SKM-1 treated with dmso at 0.1 percent for 144 hours (cell line): ENCODE results near the gene ACIN1.
"Not testable (repeated sequence)": the region's sequence is repeated elsewhere in the genome, so short reads cannot be mapped to it uniquely, and the experiment has no call there.

Experiments used
- DNase-seq: peaks from one replicate; lab custom pipeline; 2025; ENCODE audit not compliant: unreplicated experiment; lab: John Stamatoyannopoulos, UW

ACIN1 gene

DNA sequence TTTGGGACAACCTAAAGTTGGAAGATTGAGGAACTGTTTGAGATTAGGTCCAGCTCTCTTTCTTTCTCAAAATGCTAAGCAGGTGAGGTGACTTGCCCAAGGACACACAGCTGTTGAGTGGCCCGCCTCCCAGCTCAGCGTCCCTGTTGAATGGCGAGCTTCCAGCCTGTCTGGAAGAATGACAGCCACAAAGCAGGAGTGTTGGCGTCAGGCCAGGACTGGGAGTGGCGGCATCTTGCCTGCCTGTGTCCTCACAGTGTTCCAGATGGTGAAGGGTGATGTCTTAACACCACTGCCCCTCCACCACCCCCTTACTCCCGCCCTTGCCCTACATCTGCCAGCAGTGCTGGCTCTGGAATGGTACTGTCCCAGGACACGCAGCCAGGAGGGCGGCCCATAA, 28.5 kb upstream of the ACIN1 start:
- no peak for DNase-seq

DNA sequence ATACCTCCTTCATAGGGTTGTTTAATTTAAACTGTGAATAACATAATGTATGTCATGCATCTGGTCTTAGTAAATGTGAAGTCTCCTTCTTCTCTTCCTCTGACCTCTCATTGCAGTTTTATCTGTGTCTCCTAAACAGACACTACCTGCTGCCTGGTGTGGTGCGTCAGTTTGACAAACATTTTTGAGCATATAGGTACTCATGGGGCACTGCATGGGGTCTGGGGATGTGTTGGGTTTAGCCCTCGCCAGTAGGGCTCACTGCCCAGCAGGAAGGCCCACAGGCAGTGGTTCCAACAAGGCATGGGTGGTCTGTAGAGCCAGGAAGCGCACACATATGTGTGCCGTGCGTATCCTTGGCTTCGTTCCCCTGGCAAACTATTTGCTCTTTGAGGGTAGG, 27.1 kb upstream of the ACIN1 start:
- DNase-seq: no peak

DNA sequence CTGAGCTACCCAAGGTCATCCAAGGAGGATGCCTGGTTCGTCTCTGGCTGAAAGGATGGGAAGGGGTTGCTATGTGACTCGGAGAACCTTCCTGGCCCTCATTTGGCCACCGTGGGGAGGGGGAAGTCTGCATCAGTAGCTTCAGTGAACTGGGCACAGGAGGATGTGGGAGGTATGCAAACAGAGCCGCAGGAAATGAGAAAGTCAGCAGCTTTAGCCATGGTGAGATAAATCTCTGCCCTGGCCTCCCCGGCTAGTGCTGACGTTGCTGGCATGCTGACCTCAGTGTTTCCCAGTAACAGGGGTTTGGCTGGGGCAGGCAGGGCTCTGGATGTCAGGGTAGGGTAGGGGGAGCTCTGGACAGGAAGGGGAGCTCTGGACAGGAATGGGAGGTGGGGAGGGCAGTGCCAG, 26.4 kb upstream of the ACIN1 start:
- no peak for DNase-seq

DNA sequence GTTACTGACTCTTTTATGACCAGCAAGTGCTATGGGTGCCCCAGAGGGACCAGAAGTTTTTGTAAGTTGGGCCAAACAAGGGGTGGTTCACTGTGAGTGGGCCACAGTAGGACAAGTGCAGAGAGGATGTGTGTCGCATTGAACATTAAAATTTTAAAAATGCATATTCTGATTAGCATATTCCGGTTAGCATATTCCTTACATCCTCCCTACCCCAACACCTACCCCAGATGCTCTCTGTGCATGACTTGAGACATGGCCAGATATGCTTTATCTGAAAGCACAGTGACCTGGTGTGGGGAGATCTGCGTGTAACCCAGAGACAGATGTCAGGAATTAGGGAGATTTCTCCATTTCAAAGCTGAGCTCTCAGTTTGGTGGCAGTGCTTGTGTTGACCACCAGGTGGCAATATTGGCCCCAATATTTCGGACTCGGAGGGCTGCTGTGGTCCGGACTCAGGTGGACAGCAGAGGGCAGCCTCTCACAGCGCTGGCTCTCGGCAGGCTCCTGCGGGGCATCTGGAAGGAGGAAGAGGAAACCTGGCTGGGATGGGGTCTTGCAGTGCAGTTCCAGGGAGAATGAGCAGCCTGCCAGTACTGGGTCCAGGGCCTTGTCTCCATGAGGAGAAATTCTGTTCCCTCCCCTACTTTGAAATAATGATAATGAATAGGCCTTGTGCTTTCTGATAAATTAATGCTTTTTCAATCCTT, 25.8 kb upstream of the ACIN1 start:
- DNase-seq: peak; percentile 47

DNA sequence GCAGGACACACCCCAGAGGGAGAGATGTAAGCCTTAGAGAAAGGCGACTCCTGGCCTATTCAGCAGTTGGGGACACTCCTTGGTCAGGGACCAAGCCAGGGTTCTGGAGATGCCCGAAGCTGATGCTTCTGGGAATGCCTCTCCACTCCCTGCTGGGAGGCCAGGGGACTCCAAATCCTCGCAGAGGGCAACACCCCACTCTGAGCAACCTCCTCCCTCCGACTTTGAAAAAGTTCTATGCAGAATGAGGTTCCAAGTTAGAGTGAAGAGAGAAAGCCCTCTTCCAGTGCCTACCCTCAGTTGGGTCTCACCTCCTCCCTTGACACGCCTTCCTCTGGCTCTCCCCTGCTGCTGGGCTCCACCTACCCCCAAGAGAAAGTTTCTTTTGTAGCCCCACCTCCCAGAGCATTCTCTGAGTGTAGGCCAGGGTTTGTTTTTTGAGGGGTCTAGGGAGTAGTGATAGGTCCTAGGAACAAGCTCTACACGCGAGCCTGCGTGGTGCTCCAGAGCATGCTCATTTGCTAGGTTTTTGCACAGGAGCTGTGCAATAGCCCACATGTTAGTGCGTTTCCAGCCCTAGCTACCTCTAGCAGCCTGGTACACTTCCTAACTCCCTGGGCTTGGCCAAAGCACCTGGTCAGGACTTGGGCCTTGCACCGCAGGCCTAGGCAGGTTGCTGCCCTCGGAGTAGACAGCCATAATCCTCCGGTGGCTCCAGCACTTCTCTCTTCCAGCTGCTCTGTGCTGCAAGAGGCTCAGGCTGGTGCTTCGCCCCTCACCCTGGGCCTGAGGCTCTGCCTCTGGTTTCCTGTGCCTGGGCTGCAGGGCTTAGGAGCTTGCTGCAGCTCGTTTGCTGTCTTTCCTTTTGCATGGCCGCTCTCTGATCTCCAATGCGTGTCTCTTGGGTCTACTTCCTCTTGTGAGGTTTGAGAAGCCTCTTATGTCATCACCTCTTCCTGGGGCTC, 24.7 kb upstream of the ACIN1 start:
- peak; percentile 86 for DNase-seq

DNA sequence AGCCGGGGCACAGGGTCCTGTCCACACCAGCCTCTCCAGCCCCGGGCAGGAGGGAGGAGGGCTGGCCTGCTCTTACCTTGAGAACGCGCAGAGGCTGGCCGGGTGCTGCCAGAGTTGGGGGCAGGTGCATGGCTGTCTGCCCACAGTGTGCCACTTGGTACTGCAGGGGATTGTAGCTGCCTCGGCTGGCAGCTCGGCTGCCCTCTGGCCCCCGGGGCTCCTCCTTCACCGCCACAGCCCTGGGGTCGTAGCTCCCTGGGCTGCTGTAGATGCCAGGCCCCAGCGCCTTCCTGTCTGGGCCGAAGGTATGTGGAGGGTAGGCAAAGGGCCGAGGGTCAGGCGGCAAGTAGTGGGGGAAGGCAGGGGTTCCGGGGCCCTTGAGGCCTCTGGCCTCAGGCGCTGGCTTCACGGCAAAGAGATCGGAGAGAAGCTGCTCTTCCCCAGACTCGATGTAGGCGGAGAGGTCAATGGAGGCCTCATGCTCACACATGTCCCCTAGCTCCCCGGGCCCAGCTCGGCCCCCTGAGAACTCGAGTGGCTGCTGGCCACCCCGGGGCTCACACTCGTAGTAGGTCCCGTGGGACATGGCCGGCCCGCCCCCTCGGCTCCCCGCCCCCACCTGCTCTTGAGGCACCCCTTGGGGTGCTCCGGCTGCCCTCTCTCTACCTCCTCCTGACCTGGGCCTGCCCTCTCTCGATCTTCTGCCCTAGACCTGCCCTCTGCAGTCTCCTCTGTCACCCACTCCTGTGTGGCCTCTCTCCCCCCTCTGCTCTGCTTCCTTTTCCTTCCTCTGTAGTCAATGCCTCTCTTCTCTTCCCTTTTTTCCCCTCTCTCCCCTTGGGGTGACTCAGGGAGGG, 23.8 kb upstream of the ACIN1 start, which contains the start of gene CEBPE:
CEBPE (minus strand) TSS at position 750 of the 857 bp plus-strand sequence; CDS start at position 586, 164 bp downstream.
- DNase-seq: peak; percentile 82

DNA sequence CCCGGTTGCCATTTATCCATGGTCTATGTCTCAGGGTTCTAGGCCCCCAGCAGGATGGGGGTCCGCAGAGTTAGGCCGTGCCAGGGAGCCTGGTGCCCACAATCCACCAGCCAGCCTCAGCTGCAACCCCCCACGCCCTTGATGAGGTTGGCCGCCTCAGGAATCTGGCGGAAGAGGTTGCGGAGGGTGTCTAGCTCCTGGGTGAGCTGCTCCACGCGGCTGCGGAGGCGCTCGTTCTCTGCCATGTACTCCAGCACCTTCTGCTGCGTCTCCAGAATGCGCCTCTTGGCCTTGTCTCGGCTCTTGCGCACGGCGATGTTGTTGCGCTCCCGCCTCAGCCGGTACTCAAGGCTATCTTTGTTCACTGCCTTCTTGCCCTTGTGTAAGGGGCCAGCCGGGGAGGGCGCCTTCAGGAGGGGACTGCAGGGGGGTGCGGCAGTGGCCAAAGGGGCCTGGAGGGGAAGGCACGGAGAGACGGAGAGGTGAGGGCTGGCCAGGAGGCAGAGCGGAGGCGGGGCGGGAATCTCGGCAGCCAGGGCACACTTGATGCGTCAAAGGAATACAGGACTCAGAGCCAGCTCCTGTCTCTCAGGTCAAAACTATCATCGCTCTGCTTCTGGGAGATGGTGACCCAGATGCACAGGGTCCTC, 22.6 kb upstream of the ACIN1 start:
- DNase-seq: no peak

DNA sequence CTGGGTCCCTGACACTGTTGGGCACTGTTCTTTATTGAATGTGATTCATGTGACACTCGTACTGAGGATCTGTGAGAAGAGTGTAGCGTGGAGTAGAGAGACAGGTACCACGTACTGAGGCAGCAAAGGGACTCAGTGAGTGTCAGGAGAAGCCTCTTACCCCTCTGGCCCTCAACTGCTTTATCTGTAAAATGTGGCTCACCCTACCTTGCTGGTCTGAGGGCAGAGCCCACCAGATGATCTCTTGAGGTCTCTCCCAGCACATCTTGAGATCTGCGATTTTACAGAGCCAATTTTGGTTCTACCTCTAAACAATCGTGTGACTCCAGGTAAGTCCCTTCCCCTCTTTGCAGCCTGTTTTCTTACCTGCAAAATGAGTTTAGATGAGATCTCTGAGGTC, 21.0 kb upstream of the ACIN1 start:
- no peak for DNase-seq

DNA sequence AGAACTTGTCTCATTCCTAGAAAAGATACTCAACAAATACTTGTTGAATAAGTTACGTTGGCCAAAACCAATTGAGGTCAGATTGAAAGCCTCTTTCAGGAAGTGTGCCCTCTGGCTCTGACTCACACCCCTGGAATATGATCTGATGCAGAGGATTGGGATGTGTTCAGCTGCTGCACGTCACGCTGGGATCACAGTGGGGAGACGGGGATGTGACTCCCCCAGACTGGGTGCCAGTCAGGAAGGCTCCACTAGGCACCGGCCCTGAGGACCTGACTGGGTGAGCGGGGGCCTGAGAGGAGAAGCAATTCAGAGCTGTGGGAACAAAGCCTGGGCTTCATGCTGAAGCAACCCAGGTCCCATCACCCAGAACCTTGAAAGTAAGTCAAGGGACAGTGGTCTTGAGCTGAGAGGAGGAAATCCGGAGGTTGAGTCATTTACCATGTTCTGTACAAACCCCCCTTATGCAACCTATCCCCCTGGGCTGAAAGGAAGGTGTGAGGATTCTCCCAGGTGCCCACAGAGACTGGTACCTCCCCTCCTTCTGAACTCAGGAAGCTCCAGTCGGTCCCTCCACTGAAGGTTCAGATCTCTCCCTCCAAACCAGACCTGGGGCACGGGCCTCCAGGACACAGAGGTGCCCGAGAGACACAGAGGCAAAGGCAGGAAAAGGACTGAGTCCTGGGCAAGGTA, 20.2 kb upstream of the ACIN1 start:
- no peak for DNase-seq

DNA sequence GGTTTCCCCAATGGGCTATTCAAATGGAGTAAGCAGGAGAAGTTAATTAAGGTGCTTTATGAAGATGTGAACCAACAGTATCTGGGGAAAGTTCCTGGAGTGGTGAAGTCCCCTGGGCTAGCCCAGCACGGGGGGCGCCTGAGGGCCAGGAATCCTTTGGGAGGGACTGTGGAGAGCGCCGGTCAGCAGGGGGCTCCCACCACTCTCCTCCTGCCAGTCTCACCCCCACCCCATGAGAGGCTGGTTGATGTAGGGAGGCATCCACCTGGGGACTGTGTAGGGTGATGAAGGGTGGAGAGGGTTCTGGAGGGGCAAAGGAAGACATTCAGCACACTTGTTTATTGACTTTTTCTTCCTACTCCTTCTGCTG, 19.7 kb upstream of the ACIN1 start:
- DNase-seq: no peak

DNA sequence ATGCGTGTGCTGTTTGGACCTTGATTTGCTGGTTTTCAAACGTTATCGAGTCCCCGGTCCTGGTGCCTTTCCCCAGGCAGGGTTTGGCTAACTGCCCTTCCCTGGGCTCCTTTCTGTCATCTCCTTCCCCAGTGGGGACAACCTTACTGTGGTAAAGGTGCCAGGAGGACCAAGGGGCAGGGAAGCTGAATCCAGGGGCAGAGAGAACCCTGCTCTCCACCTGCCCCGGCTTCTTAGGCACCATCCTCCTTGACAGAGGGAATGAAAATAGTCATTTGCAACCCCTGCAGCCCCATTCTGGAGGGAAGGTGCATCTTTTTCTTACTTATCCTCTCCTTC, 19.2 kb upstream of the ACIN1 start:
- no peak for DNase-seq

DNA sequence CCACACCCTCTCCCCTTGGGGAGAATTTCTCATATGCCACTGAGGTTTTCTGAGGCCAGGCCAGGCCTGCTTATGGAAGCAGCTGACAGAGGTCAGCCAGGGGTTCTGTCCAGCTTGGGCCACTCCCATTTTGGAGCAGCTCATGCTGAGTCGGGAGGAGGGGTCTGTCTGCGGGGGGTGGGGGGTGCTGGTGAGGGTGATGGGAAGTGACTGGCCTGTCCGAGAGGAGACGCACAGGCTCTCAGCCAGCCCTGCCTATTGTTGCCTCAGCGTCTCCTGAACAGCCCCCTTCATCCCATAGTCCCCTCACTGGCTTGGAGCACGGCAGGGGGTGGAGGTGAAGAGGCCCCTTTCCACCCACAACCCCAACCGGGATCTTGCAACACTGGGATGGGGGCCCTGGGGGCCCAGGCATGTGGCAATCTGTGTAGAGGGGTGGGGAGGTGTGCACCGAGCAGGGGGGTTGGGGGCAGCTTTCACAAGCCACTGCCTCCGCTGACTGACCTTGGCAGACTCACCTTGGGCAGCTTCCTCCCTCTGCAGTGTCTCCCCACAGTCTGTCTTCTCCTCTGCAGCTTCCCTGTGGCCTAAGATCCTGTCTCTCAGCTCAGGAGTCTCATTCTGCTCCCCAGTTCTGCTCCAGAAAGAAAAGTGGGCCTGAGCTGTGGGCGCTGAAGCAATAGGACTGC, 18.6 kb upstream of the ACIN1 start:
- peak; percentile 81 for DNase-seq

DNA sequence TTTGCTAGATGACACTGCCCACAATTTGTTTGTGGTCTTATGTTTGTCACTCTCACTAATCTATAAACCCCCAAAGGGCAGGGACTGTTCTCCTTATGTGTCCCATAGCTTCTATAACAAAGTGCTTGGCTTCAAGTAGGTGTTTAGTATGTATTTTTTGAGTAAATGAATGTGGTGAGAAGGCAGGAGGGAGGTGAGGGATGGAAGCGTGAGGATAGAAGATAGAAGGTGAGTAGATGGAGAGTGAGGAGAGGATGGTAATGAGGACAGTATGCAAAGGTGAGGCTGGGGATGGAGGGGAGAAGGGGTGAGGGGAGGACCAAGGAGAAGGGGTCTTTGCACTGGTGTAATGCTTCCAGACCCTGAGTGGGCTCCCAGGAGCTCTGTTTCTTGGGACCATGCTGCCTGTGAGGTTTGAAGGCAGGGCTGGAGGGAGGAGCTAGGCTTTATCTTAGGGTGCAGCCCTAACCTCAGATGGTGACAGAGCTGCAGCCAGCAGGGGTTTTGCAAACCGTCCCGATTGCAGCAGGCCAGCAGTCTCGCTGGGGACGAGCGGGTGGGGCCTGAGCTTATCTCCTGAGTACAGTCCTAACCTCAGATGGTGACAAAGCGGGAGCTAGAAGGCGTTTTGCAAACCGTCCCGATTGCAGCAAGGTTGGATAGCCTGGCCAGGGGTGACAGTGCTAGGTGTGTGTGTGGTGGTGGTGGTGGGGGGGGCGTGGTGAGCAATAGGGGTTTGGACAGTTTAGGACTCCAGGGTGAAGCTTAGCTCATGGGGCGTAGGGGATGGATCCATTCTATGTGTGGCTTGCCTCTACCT, 17.6 kb upstream of the ACIN1 start:
- DNase-seq: peak; percentile 48

DNA sequence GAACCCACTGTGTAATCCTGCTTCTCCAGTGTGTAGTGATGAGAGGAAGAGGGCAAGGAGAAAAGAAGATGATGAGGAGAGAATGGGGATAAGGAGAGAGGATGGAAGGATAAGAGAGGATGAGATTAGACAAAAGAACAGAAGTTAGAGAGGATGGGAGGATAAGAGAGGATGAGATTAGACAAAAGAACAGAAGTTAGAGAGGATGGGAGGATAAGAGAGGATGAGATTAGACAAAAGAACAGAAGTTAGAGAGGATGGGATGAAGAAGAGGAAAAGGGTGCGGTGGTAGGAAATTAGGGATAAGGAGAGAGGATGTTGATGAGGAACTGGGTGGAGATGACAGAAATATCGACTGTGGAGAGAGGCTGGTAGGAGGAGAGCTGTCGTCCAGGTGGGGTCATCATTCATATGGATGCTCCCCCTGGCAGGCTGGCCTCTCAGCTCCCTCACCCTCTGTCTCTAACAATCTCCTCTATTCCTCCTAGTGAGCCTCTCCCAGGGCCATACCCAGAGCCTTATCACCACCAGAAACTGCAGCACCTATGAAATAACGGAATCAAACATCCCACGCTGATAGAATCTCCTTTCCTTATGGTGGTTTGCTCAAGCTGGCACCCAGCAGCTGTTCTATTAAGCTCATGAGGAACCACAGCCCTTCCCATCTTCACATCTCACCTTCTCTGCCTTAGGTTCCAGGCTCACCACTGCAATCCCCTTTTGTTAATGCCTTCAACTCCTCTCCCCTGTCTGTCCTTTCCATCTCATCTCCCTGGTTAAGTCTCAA, 15.8 kb upstream of the ACIN1 start:
- DNase-seq: no peak

DNA sequence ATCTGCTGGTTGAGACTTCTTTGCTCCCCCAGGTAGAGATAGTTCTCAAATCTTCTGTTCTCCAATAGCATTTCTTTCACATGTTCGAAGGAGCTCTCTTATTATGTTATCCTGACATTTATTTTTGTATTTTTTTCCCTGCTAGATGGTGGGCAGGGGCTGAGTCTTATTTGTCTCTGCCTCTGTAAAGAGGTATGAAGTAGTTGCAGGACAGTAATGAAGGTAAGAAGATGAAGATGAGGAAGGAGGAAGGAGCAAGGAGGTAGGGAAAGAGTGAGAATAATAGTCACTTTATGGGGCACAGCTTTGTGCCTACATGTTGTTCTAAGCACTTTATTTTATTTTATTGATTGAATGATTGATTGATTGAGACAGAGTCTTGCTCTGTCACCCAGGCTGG, 14.8 kb upstream of the ACIN1 start:
- DNase-seq: no peak

DNA sequence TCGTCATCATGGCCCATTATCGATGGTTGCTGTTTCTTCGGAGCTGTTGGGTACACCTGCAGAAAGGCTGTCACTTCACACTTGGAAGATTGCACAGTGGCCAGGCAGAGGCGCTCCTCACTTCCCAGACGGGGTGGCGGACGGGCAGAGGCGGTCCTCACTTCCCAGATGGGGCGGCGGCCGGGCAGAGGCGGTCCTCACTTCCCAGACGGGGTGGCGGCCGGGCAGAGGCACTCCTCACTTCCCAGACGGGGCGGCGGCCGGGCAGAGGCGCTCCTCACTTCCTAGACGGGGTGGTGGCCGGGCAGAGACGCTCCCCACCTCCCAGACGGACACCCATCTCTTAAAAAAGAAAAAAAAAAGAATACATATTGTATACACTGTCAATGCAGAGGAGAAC, 13.2 kb upstream of the ACIN1 start:
- not testable (repeated sequence) for DNase-seq

DNA sequence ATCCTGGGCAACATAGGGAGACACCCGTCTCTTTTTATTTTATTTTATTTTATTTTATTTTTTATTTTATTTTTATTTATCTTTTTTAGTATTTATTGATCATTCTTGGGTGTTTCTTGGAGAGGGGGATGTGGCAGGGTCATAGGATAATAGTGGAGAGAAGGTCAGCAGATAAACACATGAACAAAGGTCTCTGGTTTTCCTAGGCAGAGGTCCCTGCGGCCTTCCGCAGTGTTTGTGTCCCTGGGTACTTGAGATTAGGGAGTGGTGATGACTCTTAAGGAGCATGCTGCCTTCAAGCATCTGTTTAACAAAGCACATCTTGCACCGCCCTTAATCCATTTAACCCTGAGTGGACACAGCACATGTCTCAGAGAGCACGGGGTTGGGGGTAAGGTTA, 12.7 kb upstream of the ACIN1 start:
- not testable (repeated sequence) for DNase-seq

DNA sequence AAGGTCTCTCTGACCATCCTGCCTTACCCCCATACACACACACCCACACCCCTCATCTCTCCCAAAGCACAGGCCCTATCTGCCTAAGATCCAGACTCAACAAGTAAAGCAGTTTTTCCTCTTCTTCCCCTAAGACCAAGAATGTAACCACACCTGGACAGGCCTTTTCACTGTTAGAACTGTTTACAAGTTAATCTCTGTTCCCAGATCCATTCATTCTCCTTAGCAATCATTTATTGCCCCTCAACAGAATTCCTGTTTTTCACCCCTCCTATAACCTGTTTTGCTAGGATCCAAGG, 11.8 kb upstream of the ACIN1 start:
- DNase-seq: no peak
